ENCODE results near the gene OR4D11. TPM values are rescaled to one million over a fixed set of nuclear protein-coding genes. Genes with fewer than 3 reads are reported as not detected.
A peak's percentile ranks its signal among the peaks of the same experiment; 100 is the strongest.

OR4D11 gene
- polyA plus RNA-seq, 1 donor (not counting 4 experiments of a cell fraction or from before 2014, with no cell fraction given) = not detected

- Histone ChIP-seq H3K27ac (ENCODE audit: control insufficient read depth, insufficient read depth, low read length) (no peak overlapping the region), H3K36me3 (ENCODE audit: control insufficient read depth in 2 of 2, extremely low read depth in 1 of 2, insufficient read depth in 2 of 2, low read length in 2 of 2) (no peaks in the 10 kb centered on the region), H3K9me3 (ENCODE audit: control insufficient read depth, low read depth, low read length) (no peaks in the 10 kb centered on the region), H3K9ac (ENCODE audit: control insufficient read depth, extremely low read depth, insufficient read depth, low read length) (no peak overlapping the region), H3K4me3 (ENCODE audit: control insufficient read depth in 2 of 3, extremely low read depth in 1 of 3, insufficient read depth in 2 of 3, low read depth in 1 of 3, low read length in 3 of 3) (no peak overlapping the region), H2AFZ (ENCODE audit: control insufficient read depth, low read length) (no peak overlapping the region), H3K9me1 (ENCODE audit: control insufficient read depth, extremely low read depth, insufficient read depth, low read length) (no peaks in the 10 kb centered on the region), H3K27me3 (ENCODE audit: control insufficient read depth, extremely low read depth, insufficient read depth, low read length) (no peaks in the 10 kb centered on the region), H3K4me2 (ENCODE audit: control insufficient read depth, extremely low read depth, insufficient read depth, low read depth, low read length) (no peak overlapping the region), H4K20me1 (ENCODE audit: control insufficient read depth, extremely low read depth, insufficient read depth, low read length) (no peaks in the 10 kb centered on the region), H3K4me1 (ENCODE audit: control insufficient read depth, extremely low read depth, insufficient read depth, low read length) (peaks cover 13% of the 10 kb centered on the region), H3K79me2 (ENCODE audit: control insufficient read depth, insufficient read depth, low read length) (no peaks in the 10 kb centered on the region)
- FAIRE-seq (no peak), DNase-seq (ENCODE audit: low read depth, low spot score) (no peak)
- dilution Hi-C loops (cut with MboI; ENCODE audit: extremely low pct_ligation_motif_present, low sequenced_read_pairs) = no loop called here
- TF ChIP-seq EZH2 (IDR thresholded peaks at IDR 0.05; ENCODE audit: low read length) (no peak), CTCF (optimal IDR thresholded peaks at IDR 0.05 in 1 of 3, IDR thresholded peaks at IDR 0.05 in 1 of 3, conservative IDR thresholded peaks at IDR 0.05 in 1 of 3; ENCODE audit: extremely low read depth in 1 of 3, insufficient read depth in 2 of 3, low read length in 3 of 3) (no peak)
Observed at GRCh38 chr11:59548309-59548656, 44.9 kb downstream of the OR4D11 start.

- DNase-seq (ENCODE audit: low read depth, low spot score) (no peak), FAIRE-seq (no peak)
- dilution Hi-C loops (cut with MboI; ENCODE audit: extremely low pct_ligation_motif_present, low sequenced_read_pairs) = no loop called here
- Histone ChIP-seq H3K4me1 (ENCODE audit: control insufficient read depth, extremely low read depth, insufficient read depth, low read length) (peaks cover 9% of the 10 kb centered on the region), H2AFZ (ENCODE audit: control insufficient read depth, low read length) (peak overlapping the region; percentile 60), H3K36me3 (ENCODE audit: control insufficient read depth in 2 of 2, extremely low read depth in 1 of 2, insufficient read depth in 2 of 2, low read length in 2 of 2) (no peaks in the 10 kb centered on the region), H3K9me3 (ENCODE audit: control insufficient read depth, low read depth, low read length) (no peaks in the 10 kb centered on the region), H3K9ac (ENCODE audit: control insufficient read depth, extremely low read depth, insufficient read depth, low read length) (peak overlapping the region; percentile 84), H3K9me1 (ENCODE audit: control insufficient read depth, extremely low read depth, insufficient read depth, low read length) (no peaks in the 10 kb centered on the region), H3K27ac (ENCODE audit: control insufficient read depth, insufficient read depth, low read length) (peak overlapping the region; percentile 92), H3K79me2 (ENCODE audit: control insufficient read depth, insufficient read depth, low read length) (no peaks in the 10 kb centered on the region), H3K4me3 (ENCODE audit: control insufficient read depth in 2 of 3, extremely low read depth in 1 of 3, insufficient read depth in 2 of 3, low read depth in 1 of 3, low read length in 3 of 3) (peak overlapping the region; percentile 43 to 88 (median 69)), H4K20me1 (ENCODE audit: control insufficient read depth, extremely low read depth, insufficient read depth, low read length) (no peaks in the 10 kb centered on the region), H3K27me3 (ENCODE audit: control insufficient read depth, extremely low read depth, insufficient read depth, low read length) (no peaks in the 10 kb centered on the region), H3K4me2 (ENCODE audit: control insufficient read depth, extremely low read depth, insufficient read depth, low read depth, low read length) (peak overlapping the region; percentile 92)
- TF ChIP-seq CTCF (optimal IDR thresholded peaks at IDR 0.05 in 1 of 3, IDR thresholded peaks at IDR 0.05 in 1 of 3, conservative IDR thresholded peaks at IDR 0.05 in 1 of 3; ENCODE audit: extremely low read depth in 1 of 3, insufficient read depth in 2 of 3, low read length in 3 of 3) (peak; percentile 26 to 60 (median 33)), EZH2 (IDR thresholded peaks at IDR 0.05; ENCODE audit: low read length) (no peak)
Observed at GRCh38 chr11:59550368-59550841, 47.0 kb downstream of the OR4D11 start.

Measured in keratinocyte (primary cell).